ENCODE results near the gene HOXB8.
A peak's percentile ranks its signal among the peaks of the same experiment; 100 is the strongest.

Gene HOXB8

GRCh38 chr17:48586355-48587258 lies 28.5 kb downstream of the HOXB8 start:
- no peak for DNase-seq (ENCODE audit: low read depth in 2 of 3, low spot score in 1 of 3)

DNA sequence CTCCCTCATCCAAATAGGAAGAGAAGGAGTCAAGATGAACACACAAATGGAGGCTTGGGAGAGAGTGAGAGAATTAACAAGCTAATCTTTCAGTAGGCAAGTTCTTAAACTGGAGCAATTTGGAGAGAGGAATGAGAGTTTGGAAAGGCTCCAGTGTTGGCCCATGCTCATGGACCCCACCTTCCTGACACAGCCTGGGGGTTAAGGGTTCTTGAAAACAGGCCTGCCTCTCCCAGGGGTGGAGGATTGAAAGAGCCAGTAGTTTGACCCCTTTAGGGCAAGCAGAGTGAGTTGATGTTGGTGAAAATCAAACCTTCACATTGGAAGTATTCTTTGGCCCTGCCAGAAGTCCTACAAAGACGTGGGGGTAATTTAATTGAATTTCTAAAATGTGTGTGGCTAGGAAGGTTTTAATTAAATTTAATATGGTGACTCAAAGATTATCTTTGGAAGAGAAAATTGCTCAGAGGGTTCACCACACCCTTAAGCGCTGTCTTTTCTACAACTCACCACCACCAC lies 30.8 kb downstream of the HOXB8 start:
- no peak for DNase-seq (ENCODE audit: low read depth in 2 of 3, low spot score in 1 of 3)

DNA sequence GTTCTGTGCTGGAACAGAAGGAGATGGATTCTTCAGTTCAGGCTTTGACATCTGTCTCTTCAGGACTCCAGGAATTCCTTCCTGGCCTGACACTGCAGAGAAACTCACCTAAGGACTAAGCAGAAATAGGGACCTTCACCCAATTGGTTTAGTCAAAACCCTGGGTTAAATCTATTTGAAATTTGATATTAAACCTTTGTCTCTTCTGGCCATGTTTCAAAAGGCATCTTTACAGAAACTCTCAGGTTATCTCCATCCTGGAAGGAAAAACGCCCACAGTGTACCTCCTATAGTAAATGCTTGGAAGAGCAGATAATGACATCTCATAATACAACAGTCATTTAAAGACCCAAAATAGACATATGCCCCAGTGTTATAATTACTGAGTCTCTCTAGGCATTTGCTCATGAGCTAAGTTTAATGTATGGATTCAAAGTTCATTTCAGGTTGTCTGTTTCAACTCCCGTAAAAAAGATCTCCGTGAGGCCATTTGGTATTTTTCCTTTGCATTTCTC lies 31.3 kb downstream of the HOXB8 start:
- DNase-seq (ENCODE audit: low read depth in 2 of 3, low spot score in 1 of 3) = no peak

DNA sequence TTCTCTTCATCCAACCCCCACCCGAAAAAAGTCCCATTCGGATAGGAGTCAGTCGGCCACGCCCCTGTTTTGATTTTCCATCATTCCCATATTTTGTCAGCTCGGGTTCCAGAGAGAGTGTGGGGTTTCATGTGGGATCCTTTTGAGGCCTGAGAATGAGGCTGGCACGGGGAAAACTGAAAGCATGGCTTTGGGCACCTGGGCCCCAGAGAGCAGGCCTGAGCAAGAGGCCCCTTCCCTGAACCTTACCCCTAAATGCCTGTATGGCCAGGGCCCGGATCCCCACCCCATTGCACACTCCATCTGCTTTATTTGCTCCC lies 32.4 kb downstream of the HOXB8 start:
- DNase-seq (ENCODE audit: low read depth in 2 of 3, low spot score in 1 of 3) = no peak

GRCh38 chr17:48579760-48580554 lies 35.1 kb downstream of the HOXB8 start:
- no peak for DNase-seq (ENCODE audit: low read depth in 2 of 3, low spot score in 1 of 3)

GRCh38 chr17:48579471-48579759 lies 35.7 kb downstream of the HOXB8 start:
- no peak for DNase-seq (ENCODE audit: low read depth in 2 of 3, low spot score in 1 of 3)

GRCh38 chr17:48578616-48579470 lies 36.2 kb downstream of the HOXB8 start:
- DNase-seq (ENCODE audit: low read depth in 2 of 3, low spot score in 1 of 3) = no peak

GRCh38 chr17:48577946-48578615 lies 37.0 kb downstream of the HOXB8 start, which contains the start of gene HOXB4:
TSS of gene HOXB4 (minus strand) at chr17:48578350. CDS start at chr17:48578319, 31 bp downstream.
- peak in 2 of 3 donors; percentile 44 to 63 for DNase-seq (ENCODE audit: low read depth in 2 of 3, low spot score in 1 of 3)

DNA sequence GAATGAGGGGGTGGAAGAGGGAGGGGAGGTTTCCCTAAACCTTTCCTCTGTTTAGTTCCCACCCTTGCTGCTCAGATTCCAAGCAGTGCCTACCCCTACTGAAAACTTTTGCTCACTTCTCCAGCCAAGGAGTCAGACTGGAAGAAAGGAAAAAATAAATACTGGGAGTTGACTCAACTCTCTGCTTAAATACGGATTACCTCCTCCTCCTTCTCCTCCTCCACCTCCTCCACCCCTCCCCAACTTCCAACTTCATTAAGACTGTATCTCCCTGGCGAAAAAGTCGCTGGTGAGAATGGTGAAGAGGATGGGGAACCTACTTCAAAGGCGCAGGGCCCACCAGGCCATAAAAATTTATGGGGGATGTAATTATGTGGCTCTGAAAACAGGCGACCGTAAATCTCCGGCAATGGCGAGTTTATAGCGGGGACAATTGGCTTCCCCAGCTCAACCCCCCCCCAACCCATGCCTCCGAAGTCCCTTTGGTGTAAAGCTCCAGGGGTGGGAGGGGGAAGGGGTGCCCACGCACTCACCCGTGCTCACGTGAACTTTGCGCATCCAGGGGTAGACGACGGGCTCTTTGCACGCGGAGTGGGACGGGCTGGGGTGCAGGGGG lies 37.7 kb downstream of the HOXB8 start:
- DNase-seq (ENCODE audit: low read depth in 2 of 3, low spot score in 1 of 3) = no peak

- no peak for DNase-seq (ENCODE audit: low read depth in 2 of 3, low spot score in 1 of 3)
Measured at GRCh38 chr17:48576479-48577309, 38.4 kb downstream of the HOXB8 start.

DNA sequence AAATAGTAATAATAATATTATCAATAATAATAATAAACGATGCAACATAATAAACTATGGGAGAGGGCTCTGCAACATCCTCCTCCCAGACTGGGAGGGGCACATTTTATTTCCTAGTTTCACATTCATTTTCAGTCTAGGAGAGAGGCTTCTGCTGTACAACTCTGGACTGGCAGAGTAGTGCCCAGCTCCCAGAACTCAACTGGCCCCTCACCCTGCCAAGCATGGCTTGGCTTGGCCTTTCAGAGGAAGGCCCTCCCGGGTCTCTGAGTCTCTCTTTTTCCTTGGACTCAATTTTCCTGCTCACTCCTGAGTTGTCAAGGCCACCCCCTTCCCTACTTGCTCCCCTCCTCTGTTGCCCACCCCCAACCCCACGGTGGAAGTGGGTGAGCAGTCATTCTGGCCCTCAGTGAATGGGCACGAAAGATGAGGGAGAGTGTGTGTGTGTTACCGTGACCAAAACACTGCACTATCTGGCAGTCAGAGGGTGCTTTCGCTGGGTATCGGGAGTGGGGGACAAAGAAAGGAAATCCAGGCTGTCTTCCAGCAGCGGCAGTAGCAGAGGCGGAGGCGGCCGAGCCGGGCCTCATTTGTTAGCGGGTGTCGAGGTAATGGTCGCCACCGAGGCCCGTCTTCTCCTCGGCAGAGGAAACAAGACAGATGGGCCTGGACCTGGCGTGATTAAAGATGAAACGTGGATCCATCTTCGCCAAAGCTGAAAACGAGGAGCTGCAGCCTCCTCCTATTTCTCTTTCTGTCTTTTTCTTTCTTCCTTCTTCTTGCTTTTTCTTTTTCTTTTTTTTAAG lies 39.2 kb downstream of the HOXB8 start:
- no peak for DNase-seq (ENCODE audit: low read depth in 2 of 3, low spot score in 1 of 3)

DNA sequence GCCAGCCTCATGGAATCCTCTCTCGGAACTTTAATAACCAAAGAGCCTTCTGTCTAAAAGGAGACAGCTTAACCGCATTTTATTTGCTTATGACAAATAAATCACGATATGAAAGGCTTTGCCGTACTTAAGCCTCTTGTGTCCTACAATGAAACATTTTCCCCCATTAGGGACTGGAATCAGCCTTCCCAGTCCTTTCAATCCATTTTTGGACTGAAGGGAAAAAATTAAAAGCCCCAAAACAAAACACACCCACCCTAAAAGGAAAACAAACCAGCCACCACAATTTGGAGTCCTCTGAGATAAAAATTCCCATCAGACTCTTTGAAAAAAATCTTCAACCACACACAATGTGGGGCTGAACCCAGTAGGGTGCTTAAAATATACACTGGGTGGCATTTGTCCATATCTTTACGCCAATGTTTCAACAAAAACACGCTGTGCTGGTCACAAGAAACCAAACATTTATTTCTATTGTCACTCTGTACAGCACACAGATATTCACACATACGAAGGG lies 40.0 kb downstream of the HOXB8 start:
- DNase-seq (ENCODE audit: low read depth in 2 of 3, low spot score in 1 of 3) = no peak

GRCh38 chr17:48574505-48575065 lies 40.5 kb downstream of the HOXB8 start:
- no peak for DNase-seq (ENCODE audit: low read depth in 2 of 3, low spot score in 1 of 3)

- no peak for DNase-seq (ENCODE audit: low read depth in 2 of 3, low spot score in 1 of 3)
Measured at GRCh38 chr17:48571826-48572417, 43.2 kb downstream of the HOXB8 start.

- no peak for DNase-seq (ENCODE audit: low read depth in 2 of 3, low spot score in 1 of 3)
Measured at GRCh38 chr17:48571024-48571818, 43.9 kb downstream of the HOXB8 start.

GRCh38 chr17:48570325-48571023 lies 44.6 kb downstream of the HOXB8 start:
- DNase-seq (ENCODE audit: low read depth in 2 of 3, low spot score in 1 of 3) = no peak
